H9 (cell line): ENCODE data around the gene BMP7. TPM values are rescaled to one million over a fixed set of nuclear protein-coding genes. Genes with fewer than 3 reads are reported as not detected.
A peak's percentile ranks its signal among the peaks of the same experiment; 100 is the strongest.

ENCODE experiments used
- DNase-seq: peaks from one replicate; pipeline ENCODE4 v3.0.0-alpha.2; 2017
- H2AFZ ChIP-seq: one replicate; pipeline ENCODE4 v1.6.1; 2013; ENCODE audit warnings: mild to moderate bottlenecking, low read length, control low read depth, moderate library complexity
- H2AK5ac ChIP-seq: 2 replicates; pipeline ENCODE4 v1.6.1; 2013; ENCODE audit warnings: low read length, control low read depth, mixed read lengths; ENCODE audit not compliant: insufficient read length
- H2BK120ac ChIP-seq: one replicate; pipeline ENCODE4 v1.6.1; 2013; ENCODE audit warnings: low read depth, mild to moderate bottlenecking, low read length, control low read depth, inconsistent platforms; ENCODE audit not compliant: poor library complexity, severe bottlenecking
- H2BK12ac ChIP-seq: 2 replicates; pipeline ENCODE4 v1.6.1; 2013; ENCODE audit warnings: low read length, control low read depth, mixed read lengths, low read depth; ENCODE audit not compliant: insufficient read length
- H2BK15ac ChIP-seq: 2 replicates; pipeline ENCODE4 v1.6.1; 2013; ENCODE audit warnings: low read depth, low read length, control low read depth
- H2BK20ac ChIP-seq: one replicate; pipeline ENCODE4 v1.6.1; 2013; ENCODE audit warnings: low read depth, mild to moderate bottlenecking, low read length, control low read depth, inconsistent platforms; ENCODE audit not compliant: poor library complexity, severe bottlenecking
- H2BK5ac ChIP-seq: 2 replicates; pipeline ENCODE4 v1.6.1; 2013; ENCODE audit warnings: low read length, control low read depth, mixed read lengths; ENCODE audit not compliant: insufficient read length
- H3K14ac ChIP-seq: 2 replicates; pipeline ENCODE4 v1.6.1; 2013; ENCODE audit warnings: low read length, control low read depth; ENCODE audit not compliant: insufficient read depth
- H3K18ac ChIP-seq: 2 replicates; pipeline ENCODE4 v1.6.1; 2013; ENCODE audit warnings: low read depth, mild to moderate bottlenecking, mixed read lengths, low read length, control low read depth; ENCODE audit not compliant: insufficient read length
- H3K23ac ChIP-seq: 2 replicates; pipeline ENCODE4 v1.6.1; 2013; ENCODE audit warnings: low read length, control low read depth, mixed read lengths, low read depth; ENCODE audit not compliant: insufficient read length
- H3K23me2 ChIP-seq: 2 replicates; pipeline ENCODE4 v1.6.1; 2013; ENCODE audit warnings: low read depth, mild to moderate bottlenecking, mixed read lengths, low read length, control low read depth; ENCODE audit not compliant: insufficient read length, poor library complexity, severe bottlenecking
- H3K27ac ChIP-seq: 2 replicates; pipeline ENCODE4 v1.5.1; 2013; ENCODE audit warnings: low read length, control low read depth, mixed read lengths, low read depth; ENCODE audit not compliant: insufficient read length
- H3K27me3 ChIP-seq: 2 replicates; pipeline ENCODE4 v1.6.1; 2013; ENCODE audit warnings: low read length, control low read depth, inconsistent platforms; ENCODE audit not compliant: insufficient read depth
- H3K4ac ChIP-seq: 2 replicates; pipeline ENCODE4 v1.6.1; 2013; ENCODE audit warnings: low read depth, mild to moderate bottlenecking, control low read depth, inconsistent platforms, low read length, moderate library complexity
- H3K4me1 ChIP-seq: 2 replicates; pipeline ENCODE4 v1.6.1; 2013; ENCODE audit warnings: low read length, control low read depth, inconsistent platforms; ENCODE audit not compliant: insufficient read depth
- H3K4me2 ChIP-seq: 2 replicates; pipeline ENCODE4 v1.6.1; 2013; ENCODE audit warnings: low read length, control low read depth, mixed read lengths; ENCODE audit not compliant: insufficient read length, insufficient read depth
- H3K56ac ChIP-seq: 2 replicates; pipeline ENCODE4 v1.6.1; 2013; ENCODE audit warnings: low read depth, mild to moderate bottlenecking, mixed read lengths, low read length, control low read depth; ENCODE audit not compliant: insufficient read length
- H3K79me1 ChIP-seq: 2 replicates; pipeline ENCODE4 v1.6.1; 2013; ENCODE audit warnings: low read depth, mild to moderate bottlenecking, moderate library complexity, low read length, control low read depth, inconsistent platforms; ENCODE audit not compliant: insufficient read depth, poor library complexity, severe bottlenecking
- H3K79me2 ChIP-seq: 2 replicates; pipeline ENCODE4 v1.6.1; 2013; ENCODE audit warnings: low read length, control low read depth, inconsistent platforms; ENCODE audit not compliant: insufficient read depth
- H3K9ac ChIP-seq: 2 replicates; pipeline ENCODE4 v1.6.1; 2013; ENCODE audit warnings: low read length, control low read depth, mixed read lengths; ENCODE audit not compliant: insufficient read length; ENCODE audit errors: extremely low read depth
- H3K9me3 ChIP-seq: one replicate; pipeline ENCODE4 v1.6.1; 2013; ENCODE audit warnings: low read depth, low read length, inconsistent platforms; ENCODE audit not compliant: control insufficient read depth
- H3T11ph ChIP-seq: one replicate; pipeline ENCODE4 v1.6.1; 2013; ENCODE audit warnings: mild to moderate bottlenecking, low read length, control low read depth, inconsistent platforms
- H4K20me1 ChIP-seq: one replicate; pipeline ENCODE4 v1.6.1; 2013; ENCODE audit not compliant: control insufficient read depth, insufficient read length, insufficient read depth
- H4K5ac ChIP-seq: 2 replicates; pipeline ENCODE4 v1.6.1; 2013; ENCODE audit warnings: low read depth, mild to moderate bottlenecking, mixed read lengths, low read length, control low read depth; ENCODE audit not compliant: insufficient read length
- H4K8ac ChIP-seq: replicated peaks from 2 replicates; pipeline ENCODE4 v1.6.1; 2013; ENCODE audit warnings: low read length, control low read depth, mixed read lengths, low read depth; ENCODE audit not compliant: insufficient read length
- H4K91ac ChIP-seq: 2 replicates; pipeline ENCODE4 v1.6.1; 2013; ENCODE audit warnings: low read depth, mild to moderate bottlenecking, moderate library complexity, mixed read lengths, low read length, control low read depth; ENCODE audit not compliant: insufficient read length
- H3K27ac Mint-ChIP-seq, 3 experiments: 2 replicates in 2 of 3; 3 replicates in 1 of 3; pipeline ENCODE4 v1.8.0; 2020 to 2021; ENCODE audit warnings: mixed read lengths in 3 of 3, mild to moderate bottlenecking in 1 of 3, moderate library complexity in 1 of 3
- H3K27me3 Mint-ChIP-seq: 2 replicates; pipeline ENCODE4 v1.8.0; 2021; ENCODE audit warnings: low read depth, mild to moderate bottlenecking, moderate library complexity, mixed read lengths
- H3K36me3 Mint-ChIP-seq, 3 experiments: 2 replicates in 2 of 3; 3 replicates in 1 of 3; pipeline ENCODE4 v1.8.0; 2020 to 2021; ENCODE audit warnings: low read depth in 3 of 3, mixed read lengths in 3 of 3; ENCODE audit not compliant: insufficient read depth in 1 of 3
- H3K4me1 Mint-ChIP-seq, 2 experiments: 2 replicates each; pipeline ENCODE4 v1.8.0; 2020; ENCODE audit warnings: mixed read lengths in 2 of 2
- H3K4me3 Mint-ChIP-seq, 2 experiments: 2 replicates in 1 of 2; 3 replicates in 1 of 2; pipeline ENCODE4 v1.8.0; 2020 to 2021; ENCODE audit warnings: mild to moderate bottlenecking in 2 of 2, mixed read lengths in 2 of 2, moderate library complexity in 1 of 2
- H3K9me3 Mint-ChIP-seq, 2 experiments: 2 replicates in 1 of 2; 3 replicates in 1 of 2; pipeline ENCODE4 v1.8.0; 2020; ENCODE audit warnings: mild to moderate bottlenecking in 2 of 2, mixed read lengths in 2 of 2, moderate library complexity in 1 of 2
- WGBS: extraction: QIAGEN DNeasy Blood & Tissue Kit; methylation state at CpG from one replicate; pipeline ENCODE4 v1.1.7; 2013; ENCODE audit warnings: missing lambda C conversion rate, low lambda C conversion rate, mixed read lengths; ENCODE audit not compliant: insufficient read length; ENCODE audit errors: extremely low coverage; 5-methylcytosine and 5-hydroxymethylcytosine counted together
- total RNA-seq: library from RNA; stranded (reverse); gene quantifications from 2 replicates; pipeline ENCODE4 v1.2.1, GENCODE V29; 2021
- TF ChIP-seq, protein P1 (sequence below): fragments of 200-600 bp; sonication (generic); conservative IDR thresholded peaks from 3 replicates; pipeline ENCODE4 v1.8.0; 2021; ENCODE audit warnings: antibody characterized with exemption, mild to moderate bottlenecking

Gene BMP7
- total RNA-seq, 1 experiment from 2014 or later, result 17.7 TPM

DNA sequence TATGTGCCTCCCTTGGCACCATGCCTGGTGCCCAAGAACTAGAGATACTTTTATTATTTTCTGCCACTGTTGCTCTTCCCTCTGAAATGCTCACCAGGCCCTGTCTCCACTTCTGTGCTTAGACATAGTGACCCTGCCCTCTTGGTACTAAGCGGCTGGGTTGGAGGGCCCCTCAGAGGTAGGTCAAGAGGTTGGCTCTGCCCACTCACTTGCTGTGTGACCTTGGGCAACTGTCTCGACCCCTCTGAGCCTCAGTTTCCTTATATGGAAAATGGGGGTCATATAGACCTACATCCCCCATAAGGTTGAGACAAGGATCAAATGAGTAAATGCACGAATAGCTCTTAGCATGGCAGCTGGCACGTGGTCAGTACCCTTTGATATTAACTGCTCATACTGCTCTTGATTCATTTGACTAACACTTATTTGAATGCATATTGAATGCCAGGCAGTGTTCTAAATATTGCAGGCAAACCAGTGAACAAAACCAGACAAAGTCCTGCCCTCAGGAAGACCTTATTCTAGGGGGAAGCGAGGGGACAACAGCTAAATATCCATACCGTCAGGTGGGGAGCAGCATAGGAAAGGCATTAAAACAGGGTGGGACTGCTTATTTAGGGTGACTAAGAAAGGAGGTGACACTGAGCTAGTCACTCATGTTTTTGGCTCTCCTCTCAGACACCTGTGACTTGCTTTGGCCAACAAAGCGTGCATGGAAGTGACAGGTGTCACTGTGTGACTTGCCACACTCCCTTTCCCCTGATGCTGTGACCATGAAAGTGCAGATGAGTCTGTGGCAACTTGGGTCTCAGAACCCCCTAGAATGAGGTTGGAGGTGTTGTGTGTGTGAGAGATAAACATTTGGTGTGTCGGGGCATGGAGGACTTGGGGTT, 48.9 kb upstream of the BMP7 start:
- TF ChIP-seq, protein P1, sequence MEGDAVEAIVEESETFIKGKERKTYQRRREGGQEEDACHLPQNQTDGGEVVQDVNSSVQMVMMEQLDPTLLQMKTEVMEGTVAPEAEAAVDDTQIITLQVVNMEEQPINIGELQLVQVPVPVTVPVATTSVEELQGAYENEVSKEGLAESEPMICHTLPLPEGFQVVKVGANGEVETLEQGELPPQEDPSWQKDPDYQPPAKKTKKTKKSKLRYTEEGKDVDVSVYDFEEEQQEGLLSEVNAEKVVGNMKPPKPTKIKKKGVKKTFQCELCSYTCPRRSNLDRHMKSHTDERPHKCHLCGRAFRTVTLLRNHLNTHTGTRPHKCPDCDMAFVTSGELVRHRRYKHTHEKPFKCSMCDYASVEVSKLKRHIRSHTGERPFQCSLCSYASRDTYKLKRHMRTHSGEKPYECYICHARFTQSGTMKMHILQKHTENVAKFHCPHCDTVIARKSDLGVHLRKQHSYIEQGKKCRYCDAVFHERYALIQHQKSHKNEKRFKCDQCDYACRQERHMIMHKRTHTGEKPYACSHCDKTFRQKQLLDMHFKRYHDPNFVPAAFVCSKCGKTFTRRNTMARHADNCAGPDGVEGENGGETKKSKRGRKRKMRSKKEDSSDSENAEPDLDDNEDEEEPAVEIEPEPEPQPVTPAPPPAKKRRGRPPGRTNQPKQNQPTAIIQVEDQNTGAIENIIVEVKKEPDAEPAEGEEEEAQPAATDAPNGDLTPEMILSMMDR, result no peak
- no peak overlapping the region for H2AK5ac ChIP-seq
- H3K4me1 ChIP-seq, result no peaks in the 10 kb centered on the region
- peaks cover 8% of the 10 kb centered on the region in 2 experiments; a peak in 2 of 4 replicates for H3K4me1 Mint-ChIP-seq
- H2BK120ac ChIP-seq, result no peak overlapping the region
- no peaks in the 10 kb centered on the region for H3K27me3 ChIP-seq
- H3K27ac Mint-ChIP-seq, result peak overlapping the region in 2 of 3 experiments; percentile 29 to 68; a peak in 2 of 7 replicates
- H3K23me2 ChIP-seq, result no peaks in the 10 kb centered on the region
- no CpG with 5 or more reads among the region's 8 CpGs for WGBS
- H3K79me2 ChIP-seq, result no peaks in the 10 kb centered on the region
- no peak overlapping the region for H4K5ac ChIP-seq
- no peak overlapping the region for H4K8ac ChIP-seq
- no peak overlapping the region for H3K23ac ChIP-seq
- H3K27me3 Mint-ChIP-seq, result peaks cover 9% of the 10 kb centered on the region
- no peak overlapping the region for H2BK12ac ChIP-seq
- no peak overlapping the region for H3K27ac ChIP-seq
- H3K56ac ChIP-seq, result no peak overlapping the region
- H2BK15ac ChIP-seq, result no peak overlapping the region
- no peak overlapping the region for H2BK5ac ChIP-seq
- no peaks in the 10 kb centered on the region for H3K9me3 ChIP-seq
- no peak overlapping the region for H4K91ac ChIP-seq
- no peak overlapping the region for H3K14ac ChIP-seq
- no peak overlapping the region for H2BK20ac ChIP-seq
- no peaks in the 10 kb centered on the region for H3K9me3 Mint-ChIP-seq
- H3K4me3 Mint-ChIP-seq, result no peak overlapping the region
- H4K20me1 ChIP-seq, result no peaks in the 10 kb centered on the region
- H2AFZ ChIP-seq, result no peak overlapping the region
- H3K4ac ChIP-seq, result no peak overlapping the region
- H3K79me1 ChIP-seq, result no peaks in the 10 kb centered on the region
- no peak overlapping the region for H3K4me2 ChIP-seq
- no peak overlapping the region for H3K18ac ChIP-seq
- DNase-seq, result no peak
- no peaks in the 10 kb centered on the region for H3K36me3 Mint-ChIP-seq
- no peak overlapping the region for H3K9ac ChIP-seq
- H3T11ph ChIP-seq, result no peak overlapping the region
